Neuronal stem cell (in vitro differentiated cells): ENCODE results near the gene LIN7C. TPM values are rescaled to one million over a fixed set of nuclear protein-coding genes. Genes with fewer than 3 reads are reported as not detected.

ENCODE experiments used
- DNase-seq: peaks from one replicate; pipeline ENCODE4 v3.0.0-alpha.2; 2013; ENCODE audit warnings: low spot score
- H2AFZ ChIP-seq: one replicate; pipeline ENCODE4 v1.6.1; 2013; ENCODE audit warnings: mild to moderate bottlenecking, low read length, inconsistent platforms
- H2AK5ac ChIP-seq: 2 replicates; pipeline ENCODE4 v1.6.1; 2013; ENCODE audit warnings: low read depth, mild to moderate bottlenecking, inconsistent platforms, low read length, moderate library complexity, mixed read lengths
- H2BK120ac ChIP-seq: 2 replicates; pipeline ENCODE4 v1.6.1; 2013; ENCODE audit warnings: low read depth, mild to moderate bottlenecking, inconsistent platforms, low read length, moderate library complexity, mixed read lengths
- H2BK12ac ChIP-seq: one replicate; pipeline ENCODE4 v1.6.1; 2013; ENCODE audit warnings: low read length, inconsistent platforms
- H2BK15ac ChIP-seq: 2 replicates; pipeline ENCODE4 v1.6.1; 2013; ENCODE audit warnings: mild to moderate bottlenecking, low read length, inconsistent platforms, mixed read lengths
- H2BK5ac ChIP-seq: one replicate; pipeline ENCODE4 v1.6.1; 2013; ENCODE audit warnings: inconsistent platforms, mild to moderate bottlenecking, low read length, moderate library complexity
- H3K14ac ChIP-seq: one replicate; pipeline ENCODE4 v1.6.1; 2013; ENCODE audit warnings: low read length, inconsistent platforms
- H3K18ac ChIP-seq: 2 replicates; pipeline ENCODE4 v1.6.1; 2013; ENCODE audit warnings: low read length, inconsistent platforms
- H3K23ac ChIP-seq: 2 replicates; pipeline ENCODE4 v1.6.1; 2013; ENCODE audit warnings: low read depth, mild to moderate bottlenecking, mixed read lengths, low read length, inconsistent platforms; ENCODE audit not compliant: poor library complexity
- H3K27ac ChIP-seq: replicated peaks from 3 replicates; pipeline ENCODE4 v1.5.1; 2013; ENCODE audit warnings: low read length, inconsistent platforms
- H3K27me3 ChIP-seq, 3 experiments: 2 replicates each; pipeline ENCODE4 v1.6.1; 2013; ENCODE audit warnings: low read length in 3 of 3, mild to moderate bottlenecking in 2 of 3, inconsistent platforms in 1 of 3, low read depth in 1 of 3, mixed read lengths in 1 of 3, moderate library complexity in 1 of 3; ENCODE audit not compliant: control insufficient read depth in 3 of 3, insufficient read depth in 3 of 3
- H3K36me3 ChIP-seq, 2 donors: replicated peaks in 1 of 2; 2 replicates each; pipeline ENCODE4 v1.6.1; 2013; ENCODE audit warnings: low read length in 2 of 2; ENCODE audit not compliant: control insufficient read depth in 2 of 2, insufficient read depth in 2 of 2
- H3K4ac ChIP-seq: 2 replicates; pipeline ENCODE4 v1.6.1; 2013; ENCODE audit warnings: inconsistent platforms, mild to moderate bottlenecking, low read length, moderate library complexity
- H3K4me1 ChIP-seq, 2 donors: 1 replicate in 1 of 2; 2 replicates in 1 of 2; pipeline ENCODE4 v1.6.1; 2013; ENCODE audit warnings: low read length in 2 of 2, low read depth in 1 of 2; ENCODE audit not compliant: control insufficient read depth in 2 of 2, insufficient read depth in 1 of 2
- H3K4me2 ChIP-seq: one replicate; pipeline ENCODE4 v1.6.1; 2013; ENCODE audit warnings: mild to moderate bottlenecking, low read length, inconsistent platforms; ENCODE audit not compliant: insufficient read depth, poor library complexity, severe bottlenecking
- H3K4me3 ChIP-seq, 2 donors: 2 replicates each; pipeline ENCODE4 v1.5.1; 2013; ENCODE audit warnings: low read length in 2 of 2, mild to moderate bottlenecking in 2 of 2, inconsistent platforms in 1 of 2, moderate library complexity in 1 of 2
- H3K79me1 ChIP-seq: one replicate; pipeline ENCODE4 v1.6.1; 2013; ENCODE audit warnings: low read depth, mild to moderate bottlenecking, inconsistent platforms, low read length, moderate library complexity
- H3K9ac ChIP-seq: one replicate; pipeline ENCODE4 v1.6.1; 2013; ENCODE audit warnings: mild to moderate bottlenecking, low read depth, low read length, inconsistent platforms; ENCODE audit not compliant: poor library complexity
- H3K9me3 ChIP-seq, 2 donors: replicated peaks in 1 of 2; 2 replicates each; pipeline versions ENCODE3 to v1.6.1; 2013; ENCODE audit warnings: low read length in 2 of 2, mild to moderate bottlenecking in 2 of 2, inconsistent platforms in 1 of 2, low read depth in 1 of 2, mixed read lengths in 1 of 2, moderate library complexity in 1 of 2; ENCODE audit not compliant: control insufficient read depth in 2 of 2, insufficient read depth in 1 of 2
- H4K8ac ChIP-seq: one replicate; pipeline ENCODE4 v1.6.1; 2013; ENCODE audit warnings: low read depth, mild to moderate bottlenecking, inconsistent platforms, low read length, moderate library complexity
- H4K91ac ChIP-seq: one replicate; pipeline ENCODE4 v1.6.1; 2013; ENCODE audit warnings: low read length, low read depth, mild to moderate bottlenecking, inconsistent platforms; ENCODE audit not compliant: poor library complexity
- WGBS, 2 donors: extraction: QIAGEN DNeasy Blood & Tissue Kit; methylation state at CpG; one replicate each; pipeline ENCODE4 v1.1.7; 2013; ENCODE audit warnings: missing lambda C conversion rate in 2 of 2, mixed read lengths in 1 of 2; ENCODE audit not compliant: insufficient read length in 2 of 2, insufficient replicate concordance in 1 of 2; ENCODE audit errors: extremely low coverage in 2 of 2; 5-methylcytosine and 5-hydroxymethylcytosine counted together
- polyA plus RNA-seq, 2 experiments: library from polyadenylated mRNA; stranded (reverse); fragments of 200-250 nt; gene quantifications; one replicate each; pipeline ENCODE4 v1.2.3, GENCODE V29; 2013

LIN7C gene, protein sequence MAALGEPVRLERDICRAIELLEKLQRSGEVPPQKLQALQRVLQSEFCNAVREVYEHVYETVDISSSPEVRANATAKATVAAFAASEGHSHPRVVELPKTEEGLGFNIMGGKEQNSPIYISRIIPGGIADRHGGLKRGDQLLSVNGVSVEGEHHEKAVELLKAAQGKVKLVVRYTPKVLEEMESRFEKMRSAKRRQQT
- 25.5 TPM for polyA plus RNA-seq (2013, experiment 1 of 2)
- 27.7 TPM for polyA plus RNA-seq (2013, experiment 2 of 2)

DNA sequence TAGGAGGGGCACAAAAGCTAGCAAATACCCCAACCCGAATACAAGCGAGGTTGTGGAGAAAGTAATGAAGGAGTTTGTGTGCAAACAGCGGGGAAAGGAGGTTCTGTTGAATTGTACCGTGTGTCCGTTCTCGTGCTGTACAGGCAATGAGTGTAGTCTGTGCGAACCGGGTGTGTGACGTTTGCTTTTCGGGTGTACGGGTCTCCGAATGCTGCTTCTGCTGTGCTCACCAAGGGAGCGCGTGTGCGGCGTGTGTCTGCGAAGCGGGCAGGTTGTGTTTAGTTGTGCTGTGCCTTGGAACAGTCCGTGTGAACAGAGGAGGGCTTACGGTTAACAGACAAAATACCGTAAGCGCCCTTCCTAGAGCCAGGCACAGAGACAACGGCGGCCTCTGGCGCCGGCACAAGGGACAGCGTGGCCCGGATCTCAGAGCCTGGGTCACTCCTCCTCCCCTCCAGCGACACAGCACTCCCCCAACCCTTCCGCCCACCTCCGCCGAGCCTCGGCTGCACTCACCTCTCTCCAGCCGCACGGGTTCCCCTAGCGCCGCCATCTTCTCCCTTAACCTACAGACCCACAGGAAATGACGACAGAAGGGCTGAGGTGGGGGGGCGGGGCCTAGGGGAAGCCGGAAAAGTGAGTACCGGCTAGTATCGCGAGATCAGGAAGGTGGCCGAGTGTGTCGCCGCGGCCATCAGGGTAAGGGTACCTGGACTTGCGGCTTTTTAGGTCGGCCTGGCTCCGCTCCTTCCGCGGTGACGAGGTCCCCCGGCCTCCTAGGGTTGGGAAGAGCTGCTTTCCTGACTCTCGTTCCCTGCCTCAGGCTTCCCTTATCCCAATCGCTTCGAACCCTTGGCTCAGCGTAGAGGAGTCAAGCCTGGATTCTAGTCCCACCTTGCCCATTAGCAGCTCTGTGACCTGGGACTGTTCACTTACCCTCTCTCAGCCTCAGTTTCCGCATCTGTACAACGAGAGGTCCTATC lies at the start of gene LIN7C:
TSS of gene LIN7C (minus strand) at position 570 of the 983 bp plus-strand sequence. CDS start at position 553, 17 bp downstream.
- H2BK12ac ChIP-seq: peak within 1 kb of the TSS; percentile 35
- H3K9ac ChIP-seq: peak within 1 kb of the TSS; percentile 99
- peak within 1 kb of the TSS; percentile 99 for H3K18ac ChIP-seq
- peaks cover 11% of the 10 kb centered on the region for H3K79me1 ChIP-seq
- peak within 1 kb of the TSS; percentile 75 for H3K14ac ChIP-seq
- peaks cover 2 to 27% of the 10 kb centered on the region in 2 donors for H3K36me3 ChIP-seq
- H3K9me3 ChIP-seq: no peaks in the 10 kb centered on the region
- WGBS, 2 donors: no CpG with 5 or more reads among the region's 60 CpGs
- peak within 1 kb of the TSS; percentile 84 for H3K4ac ChIP-seq
- H3K4me3 ChIP-seq: peak within 1 kb of the TSS; percentile 74 to 91
- H2AFZ ChIP-seq: peak within 1 kb of the TSS; percentile 97
- H4K91ac ChIP-seq: no peak within 1 kb of the TSS
- peak within 1 kb of the TSS; percentile 97 for H2BK15ac ChIP-seq
- peak within 1 kb of the TSS; percentile 1 for H2AK5ac ChIP-seq
- H2BK5ac ChIP-seq: peak within 1 kb of the TSS; percentile 79
- H3K4me1 ChIP-seq: peaks cover 4% of the 10 kb centered on the region in 2 donors
- peak within 1 kb of the TSS; percentile 86 for H3K27ac ChIP-seq
- H4K8ac ChIP-seq: peak within 1 kb of the TSS; percentile 99
- no peaks in the 10 kb centered on the region for H3K27me3 ChIP-seq
- peak within 1 kb of the TSS; percentile 82 for H3K4me2 ChIP-seq
- no peak within 1 kb of the TSS for H2BK120ac ChIP-seq
- peak; percentile 93 for DNase-seq
- peak within 1 kb of the TSS; percentile 2 for H3K23ac ChIP-seq

DNA sequence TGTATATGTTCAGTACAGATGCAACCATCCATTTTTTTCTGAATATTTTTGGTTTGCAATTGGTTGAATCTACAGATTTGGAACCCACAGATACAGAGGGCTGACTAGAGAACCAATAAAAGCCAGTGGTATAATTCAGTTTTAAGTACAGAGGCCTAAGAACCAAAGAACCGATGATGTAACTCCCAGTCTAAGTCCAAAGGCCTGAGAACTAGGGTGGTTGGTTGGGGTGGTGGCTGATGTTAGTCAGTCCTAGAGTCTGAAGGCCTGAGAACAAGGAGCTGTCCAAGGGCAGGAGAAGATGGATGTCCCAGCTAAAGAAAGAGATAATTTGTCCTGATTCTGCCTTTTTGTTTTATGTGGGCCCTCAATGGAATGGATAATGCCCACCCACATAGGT lies 48.7 kb upstream of the LIN7C start:
- Histone ChIP-seq H3K9ac (no peak overlapping the region), H3K4me3 (no peak overlapping the region), H2BK120ac (no peak overlapping the region), H2AFZ (no peak overlapping the region), H3K9me3 (peaks cover 0 to 3% of the 10 kb centered on the region in 2 donors), H2AK5ac (no peak overlapping the region), H4K8ac (no peak overlapping the region), H3K27me3 (no peaks in the 10 kb centered on the region), H3K14ac (no peak overlapping the region), H3K79me1 (no peaks in the 10 kb centered on the region), H2BK12ac (no peak overlapping the region), H2BK5ac (no peak overlapping the region), H3K4me2 (no peak overlapping the region), H3K4me1 (no peaks in the 10 kb centered on the region), H4K91ac (no peak overlapping the region), H3K36me3 (no peaks in the 10 kb centered on the region), H3K18ac (no peak overlapping the region), H3K27ac (no peak overlapping the region), H3K4ac (no peak overlapping the region), H3K23ac (no peak overlapping the region), H2BK15ac (no peak overlapping the region)
- no CpG with 5 or more reads among the region's 1 CpG for WGBS, 2 donors
- no peak for DNase-seq

DNA sequence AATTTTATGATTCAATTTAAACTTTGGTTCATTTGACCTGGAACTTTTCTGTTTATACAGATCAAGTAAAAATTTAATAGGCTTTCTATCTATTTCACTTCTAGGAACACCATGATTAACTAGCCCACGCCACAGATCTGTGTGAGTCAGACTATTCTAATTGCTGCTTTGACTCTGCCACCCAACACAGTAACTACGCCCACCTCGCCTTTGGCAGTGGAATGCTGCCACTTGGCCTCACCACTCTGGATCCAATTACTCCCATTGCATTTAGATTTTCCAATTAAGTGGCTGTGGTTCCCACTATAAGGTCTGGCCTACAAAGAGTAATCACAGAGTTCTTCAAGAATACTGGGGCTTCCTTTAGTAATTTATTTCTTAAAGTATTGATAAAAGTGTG lies 46.6 kb upstream of the LIN7C start:
- no peaks in the 10 kb centered on the region for H3K27me3 ChIP-seq

DNA sequence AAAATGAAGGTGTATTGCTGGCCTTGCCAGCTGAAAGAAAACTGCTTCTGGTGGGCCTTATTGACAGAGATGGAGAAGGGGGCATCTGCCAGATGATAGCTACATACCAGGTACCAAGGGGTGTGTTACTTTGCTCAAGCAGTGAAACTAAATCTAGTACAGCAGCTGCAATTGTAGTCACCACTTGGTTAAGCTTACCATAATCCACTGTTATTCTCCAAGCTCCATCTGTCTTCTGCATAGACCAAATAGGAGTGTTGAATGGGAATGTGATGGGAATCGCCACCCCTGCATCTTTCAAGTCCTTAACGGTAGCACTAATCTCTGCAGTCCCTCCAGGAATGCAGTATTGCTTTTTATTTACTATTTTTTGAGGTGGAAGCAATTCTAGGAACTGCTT lies 45.8 kb upstream of the LIN7C start:
- no peak overlapping the region for H2AK5ac ChIP-seq
- no peak overlapping the region for H2BK12ac ChIP-seq
- WGBS, 2 donors: no CpG with 5 or more reads among the region's 2 CpGs
- H3K4me1 ChIP-seq: no peaks in the 10 kb centered on the region
- no peak overlapping the region for H2BK5ac ChIP-seq
- H2BK120ac ChIP-seq: no peak overlapping the region
- H3K4me2 ChIP-seq: no peak overlapping the region
- H3K36me3 ChIP-seq: no peaks in the 10 kb centered on the region
- no peak overlapping the region for H3K23ac ChIP-seq
- no peak overlapping the region for H3K27ac ChIP-seq
- no peak overlapping the region for H4K91ac ChIP-seq
- no peak overlapping the region for H3K4ac ChIP-seq
- no peak for DNase-seq
- H3K18ac ChIP-seq: no peak overlapping the region
- no peak overlapping the region for H4K8ac ChIP-seq
- H3K4me3 ChIP-seq: no peak overlapping the region
- no peaks in the 10 kb centered on the region for H3K27me3 ChIP-seq
- no peak overlapping the region for H2AFZ ChIP-seq
- H3K9ac ChIP-seq: no peak overlapping the region
- H2BK15ac ChIP-seq: no peak overlapping the region
- no peak overlapping the region for H3K14ac ChIP-seq
- peaks cover 0 to 3% of the 10 kb centered on the region in 2 donors for H3K9me3 ChIP-seq
- no peaks in the 10 kb centered on the region for H3K79me1 ChIP-seq

More for the DNA sequence above, 46.6 kb upstream of the LIN7C start:
- Histone ChIP-seq H3K4me1 (no peaks in the 10 kb centered on the region), H3K27ac (no peak overlapping the region), H2BK15ac (no peak overlapping the region), H3K4me2 (no peak overlapping the region), H2AK5ac (no peak overlapping the region), H2BK5ac (no peak overlapping the region), H3K4me3 (no peak overlapping the region), H3K36me3 (no peaks in the 10 kb centered on the region), H3K9ac (no peak overlapping the region), H3K9me3 (peaks cover 0 to 3% of the 10 kb centered on the region in 2 donors), H4K91ac (no peak overlapping the region), H3K23ac (no peak overlapping the region), H2AFZ (no peak overlapping the region), H2BK120ac (no peak overlapping the region), H2BK12ac (no peak overlapping the region), H3K18ac (no peak overlapping the region), H3K4ac (no peak overlapping the region), H3K79me1 (no peaks in the 10 kb centered on the region), H4K8ac (no peak overlapping the region), H3K14ac (no peak overlapping the region)
- DNase-seq: no peak
- no CpG with 5 or more reads among the region's 3 CpGs for WGBS, 2 donors
